Keratinocyte (primary cell): ENCODE results near the gene POMP. TPM values are rescaled to one million over a fixed set of nuclear protein-coding genes. Genes with fewer than 3 reads are reported as not detected.

Experiments
- DNase-seq: peaks from one replicate; pipeline ENCODE4 v3.0.0-alpha.2; 2011; ENCODE audit warnings: low read depth, missing footprints, low spot score
- FAIRE-seq: peaks from 2 replicates; lab custom pipeline; 2011; peaks lifted over from hg19 to GRCh38; lab: Jason Lieb, UNC
- H2AFZ ChIP-seq: 2 replicates; pipeline ENCODE4 v1.6.0; 2012; ENCODE audit warnings: low read length, control low read depth, inconsistent platforms; ENCODE audit not compliant: control insufficient read depth
- H3K27ac ChIP-seq: 2 replicates; pipeline ENCODE4 v1.5.1; 2011; ENCODE audit warnings: low read length; ENCODE audit not compliant: control insufficient read depth, insufficient read depth
- H3K27me3 ChIP-seq: 3 replicates; pipeline ENCODE4 v1.6.0; 2011; ENCODE audit warnings: low read length; ENCODE audit not compliant: control insufficient read depth, insufficient read depth; ENCODE audit errors: extremely low read depth
- H3K36me3 ChIP-seq, 2 experiments: 2 replicates in 1 of 2; 3 replicates in 1 of 2; pipeline ENCODE4 v1.5.1; 2011; ENCODE audit warnings: low read length in 2 of 2, mild to moderate bottlenecking in 1 of 2; ENCODE audit not compliant: control insufficient read depth in 2 of 2, insufficient read depth in 2 of 2; ENCODE audit errors: extremely low read depth in 1 of 2
- H3K4me1 ChIP-seq: 3 replicates; pipeline ENCODE4 v1.5.1; 2011; ENCODE audit warnings: low read length; ENCODE audit not compliant: control insufficient read depth, insufficient read depth; ENCODE audit errors: extremely low read depth
- H3K4me2 ChIP-seq: 3 replicates; pipeline ENCODE4 v1.6.0; 2011; ENCODE audit warnings: low read depth, low read length; ENCODE audit not compliant: control insufficient read depth, insufficient read depth; ENCODE audit errors: extremely low read depth
- H3K4me3 ChIP-seq, 3 experiments: fragments of 200-600 bp in 1 of 3; sonication (generic) in 1 of 3; 2 replicates in 2 of 3; 3 replicates in 1 of 3; pipeline ENCODE4 v1.5.1; 2011 to 2016; ENCODE audit warnings: low read length in 3 of 3, mild to moderate bottlenecking in 3 of 3, control low read depth in 2 of 3, inconsistent platforms in 1 of 3, low read depth in 1 of 3, mixed read lengths in 1 of 3, mixed run types in 1 of 3, moderate library complexity in 1 of 3; ENCODE audit not compliant: control insufficient read depth in 2 of 3, insufficient read depth in 2 of 3; ENCODE audit errors: extremely low read depth in 1 of 3
- H3K79me2 ChIP-seq: 2 replicates; pipeline ENCODE4 v1.6.0; 2012; ENCODE audit warnings: low read length; ENCODE audit not compliant: control insufficient read depth, insufficient read depth
- H3K9ac ChIP-seq: 3 replicates; pipeline ENCODE4 v1.6.0; 2011; ENCODE audit warnings: low read length; ENCODE audit not compliant: control insufficient read depth, insufficient read depth; ENCODE audit errors: extremely low read depth
- H3K9me1 ChIP-seq: 3 replicates; pipeline ENCODE4 v1.6.0; 2011; ENCODE audit warnings: low read length; ENCODE audit not compliant: control insufficient read depth, insufficient read depth; ENCODE audit errors: extremely low read depth
- H3K9me3 ChIP-seq: 2 replicates; pipeline ENCODE4 v1.5.1; 2012; ENCODE audit warnings: low read depth, low read length; ENCODE audit not compliant: control insufficient read depth
- H4K20me1 ChIP-seq: 3 replicates; pipeline ENCODE4 v1.6.0; 2011; ENCODE audit warnings: low read length; ENCODE audit not compliant: control insufficient read depth, insufficient read depth; ENCODE audit errors: extremely low read depth
- EZH2 ChIP-seq: IDR thresholded peaks from one replicate; pipeline ENCODE4 v1.6.1; 2012; ENCODE audit warnings: inconsistent platforms, mild to moderate bottlenecking, low read length, moderate library complexity
- dilution Hi-C: fragments of 300-500 bp; cut with MboI; formaldehyde crosslinking; loops from one replicate; pipeline ENCODE4 v1.7.0; 2020; ENCODE audit warnings: low sequenced_read_pairs; ENCODE audit not compliant: extremely low pct_ligation_motif_present
- polyA plus RNA-seq, 5 experiments: library from polyadenylated mRNA; depleted of rRNA in 3 of 5; stranded (reverse) in 3 of 5; stranded (forward) in 1 of 5; unstranded in 1 of 5; fragments of >200 nt; gene quantifications; 1 replicate in 1 of 5; 2 replicates in 3 of 5; 3 replicates in 1 of 5; pipeline versions ENCODE4 v1.2.1 to v1.2.3, GENCODE V29; 2011 to 2012; ENCODE audit warnings: missing spikeins in 2 of 5, low read depth in 1 of 5, low replicate concordance in 1 of 5
- TF ChIP-seq, protein P1 (sequence below), 3 experiments: IDR thresholded peaks in 1 of 3; conservative IDR thresholded peaks in 1 of 3; optimal IDR thresholded peaks in 1 of 3; 2 replicates in 2 of 3; 3 replicates in 1 of 3; pipeline versions ENCODE3 to v1.5.1; 2011; ENCODE audit warnings: low read length in 3 of 3, mild to moderate bottlenecking in 3 of 3, moderate library complexity in 2 of 3, control low read depth in 1 of 3, inconsistent platforms in 1 of 3; ENCODE audit not compliant: insufficient read depth in 2 of 3; ENCODE audit errors: extremely low read depth in 1 of 3

The POMP gene
- polyA plus RNA-seq, 1 donor (not counting 4 experiments of a cell fraction or from before 2014, with no cell fraction given), result 136 TPM

DNA sequence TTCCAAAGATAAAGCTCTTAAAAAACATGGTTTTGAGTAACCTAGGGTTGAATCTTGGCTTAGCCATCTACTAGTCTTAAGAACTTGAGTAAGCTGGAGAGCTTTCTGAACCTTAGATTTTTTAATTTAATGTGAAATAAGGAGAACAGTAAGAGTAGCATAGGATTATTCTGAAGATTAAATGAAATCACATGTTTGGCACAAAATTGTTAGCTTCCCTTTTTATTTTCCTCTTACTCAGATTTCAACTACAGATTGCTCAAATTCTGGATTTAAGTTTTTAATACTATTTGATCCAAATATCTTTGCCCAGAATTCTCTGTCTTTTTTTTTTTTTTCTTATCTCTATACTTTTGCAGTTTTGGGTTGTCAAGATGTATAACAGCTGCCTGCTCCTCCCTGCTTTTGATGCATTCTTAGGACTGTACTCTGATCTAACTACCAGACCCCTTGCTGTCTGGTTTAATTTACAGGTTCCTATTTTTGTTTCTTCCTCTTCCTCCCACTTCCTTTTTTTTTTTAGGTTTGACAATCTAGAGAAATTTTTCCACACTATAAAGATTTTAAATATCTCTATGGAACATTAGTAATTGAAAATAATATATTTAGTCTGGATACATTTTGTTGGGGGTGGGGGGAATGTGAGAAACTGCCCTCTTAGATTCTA, 12.3 kb downstream of the POMP start:
- dilution Hi-C loops, result no loop called here

DNA sequence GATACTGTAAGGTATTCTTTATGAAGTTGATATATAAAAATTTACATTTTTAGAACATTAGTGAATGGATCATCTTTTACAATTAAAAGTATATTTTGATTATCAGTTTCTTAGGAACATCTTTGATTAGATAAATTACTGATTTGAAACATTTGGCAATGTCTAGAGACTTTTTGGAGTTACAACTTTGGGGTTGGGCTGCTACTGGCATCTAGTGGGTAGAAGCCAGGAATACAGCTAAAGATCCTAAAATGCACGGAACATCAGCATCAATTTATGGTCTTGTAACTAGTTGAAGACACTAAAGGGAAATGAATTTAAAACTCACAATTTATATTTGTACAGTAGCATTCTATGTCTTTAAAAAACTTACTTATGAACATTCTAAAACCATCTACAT, 19.9 kb downstream of the POMP start:
- no peak for DNase-seq
- no peak overlapping the region for H3K9ac ChIP-seq
- TF ChIP-seq, protein P1, sequence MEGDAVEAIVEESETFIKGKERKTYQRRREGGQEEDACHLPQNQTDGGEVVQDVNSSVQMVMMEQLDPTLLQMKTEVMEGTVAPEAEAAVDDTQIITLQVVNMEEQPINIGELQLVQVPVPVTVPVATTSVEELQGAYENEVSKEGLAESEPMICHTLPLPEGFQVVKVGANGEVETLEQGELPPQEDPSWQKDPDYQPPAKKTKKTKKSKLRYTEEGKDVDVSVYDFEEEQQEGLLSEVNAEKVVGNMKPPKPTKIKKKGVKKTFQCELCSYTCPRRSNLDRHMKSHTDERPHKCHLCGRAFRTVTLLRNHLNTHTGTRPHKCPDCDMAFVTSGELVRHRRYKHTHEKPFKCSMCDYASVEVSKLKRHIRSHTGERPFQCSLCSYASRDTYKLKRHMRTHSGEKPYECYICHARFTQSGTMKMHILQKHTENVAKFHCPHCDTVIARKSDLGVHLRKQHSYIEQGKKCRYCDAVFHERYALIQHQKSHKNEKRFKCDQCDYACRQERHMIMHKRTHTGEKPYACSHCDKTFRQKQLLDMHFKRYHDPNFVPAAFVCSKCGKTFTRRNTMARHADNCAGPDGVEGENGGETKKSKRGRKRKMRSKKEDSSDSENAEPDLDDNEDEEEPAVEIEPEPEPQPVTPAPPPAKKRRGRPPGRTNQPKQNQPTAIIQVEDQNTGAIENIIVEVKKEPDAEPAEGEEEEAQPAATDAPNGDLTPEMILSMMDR (optimal IDR thresholded peaks at IDR 0.05 in 1 of 3, IDR thresholded peaks at IDR 0.05 in 1 of 3, conservative IDR thresholded peaks at IDR 0.05 in 1 of 3; ENCODE audit: extremely low read depth in 1 of 3, insufficient read depth in 2 of 3, low read length in 3 of 3), result no peak
- TF ChIP-seq EZH2, result no peak
- H2AFZ ChIP-seq, result no peak overlapping the region
- no peaks in the 10 kb centered on the region for H4K20me1 ChIP-seq
- no peak overlapping the region for H3K4me2 ChIP-seq
- no peaks in the 10 kb centered on the region for H3K4me1 ChIP-seq
- no peaks in the 10 kb centered on the region for H3K9me3 ChIP-seq
- no peak overlapping the region for H3K4me3 ChIP-seq
- H3K9me1 ChIP-seq, result no peaks in the 10 kb centered on the region
- peaks cover 17 to 18% of the 10 kb centered on the region in 2 experiments for H3K36me3 ChIP-seq
- no peaks in the 10 kb centered on the region for H3K79me2 ChIP-seq
- no peaks in the 10 kb centered on the region for H3K27me3 ChIP-seq
- H3K27ac ChIP-seq, result no peak overlapping the region
- dilution Hi-C loops, result loop anchor here (25.0 kb wide), 1 partner anchor 108 kb away; no protein-coding TSS in a partner anchor
- no peak for FAIRE-seq

More for the DNA sequence above, 12.3 kb downstream of the POMP start:
- Histone ChIP-seq H2AFZ (no peak overlapping the region), H3K27me3 (no peaks in the 10 kb centered on the region), H3K4me2 (no peak overlapping the region), H4K20me1 (peaks cover 3% of the 10 kb centered on the region), H3K4me1 (no peaks in the 10 kb centered on the region), H3K9ac (no peak overlapping the region), H3K9me1 (no peaks in the 10 kb centered on the region), H3K9me3 (no peaks in the 10 kb centered on the region), H3K36me3 (peaks cover 29 to 34% of the 10 kb centered on the region in 2 experiments), H3K4me3 (no peak overlapping the region), H3K79me2 (peaks cover 5% of the 10 kb centered on the region), H3K27ac (no peak overlapping the region)
- TF ChIP-seq, protein P1 (optimal IDR thresholded peaks at IDR 0.05 in 1 of 3, IDR thresholded peaks at IDR 0.05 in 1 of 3, conservative IDR thresholded peaks at IDR 0.05 in 1 of 3; ENCODE audit: extremely low read depth in 1 of 3, insufficient read depth in 2 of 3, low read length in 3 of 3), result no peak
- no peak for TF ChIP-seq EZH2
- FAIRE-seq (no peak), DNase-seq (no peak)
